GM12892 (cell line): ENCODE data around the gene ECT2.

Source experiments
- POLR2A ChIP-seq: IDR thresholded peaks from 2 replicates; pipeline ENCODE4 v1.6.1; 2011; ENCODE audit warnings: low read depth, low read length, control low read depth
- POLR2AphosphoS5 ChIP-seq: IDR thresholded peaks from 2 replicates; pipeline ENCODE4 v1.6.1; 2011; ENCODE audit warnings: low read depth, low read length, control low read depth

GRCh38 chr3:172840463-172840862, 89.9 kb downstream of the ECT2 start:
- TF ChIP-seq POLR2A (no peak), POLR2AphosphoS5 (no peak)
